DMS53 treated with DMSO at 0.1 percent for 48 hours (cell line): Measurements from ENCODE around the gene P3H2.

ENCODE experiments used
- DNase-seq: peaks from one replicate; lab custom pipeline; 2025; ENCODE audit not compliant: unreplicated experiment; lab: John Stamatoyannopoulos, UW

P3H2 gene

GRCh38 chr3:189950258-189950657 is 170.4 kb downstream of the P3H2 start:
- no peak for DNase-seq

GRCh38 chr3:189949580-189949979 is 171.1 kb downstream of the P3H2 start:
- no peak for DNase-seq

DNA sequence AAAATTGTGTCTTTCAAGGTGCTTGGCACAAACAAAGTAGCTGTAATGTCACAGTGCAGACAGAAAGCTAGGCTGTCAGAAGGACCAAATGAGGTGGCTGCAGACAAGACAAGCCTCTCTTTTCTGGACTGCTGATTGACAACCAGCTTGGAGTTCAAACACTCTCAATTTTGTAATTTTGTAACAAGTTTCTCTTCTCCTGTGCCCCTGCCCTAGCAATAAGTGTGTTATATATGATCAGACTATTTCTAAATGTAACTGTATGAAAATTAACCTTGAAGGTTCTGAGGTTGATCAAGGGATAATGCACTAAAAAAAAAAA is 172.0 kb downstream of the P3H2 start:
- DNase-seq: no peak

DNA sequence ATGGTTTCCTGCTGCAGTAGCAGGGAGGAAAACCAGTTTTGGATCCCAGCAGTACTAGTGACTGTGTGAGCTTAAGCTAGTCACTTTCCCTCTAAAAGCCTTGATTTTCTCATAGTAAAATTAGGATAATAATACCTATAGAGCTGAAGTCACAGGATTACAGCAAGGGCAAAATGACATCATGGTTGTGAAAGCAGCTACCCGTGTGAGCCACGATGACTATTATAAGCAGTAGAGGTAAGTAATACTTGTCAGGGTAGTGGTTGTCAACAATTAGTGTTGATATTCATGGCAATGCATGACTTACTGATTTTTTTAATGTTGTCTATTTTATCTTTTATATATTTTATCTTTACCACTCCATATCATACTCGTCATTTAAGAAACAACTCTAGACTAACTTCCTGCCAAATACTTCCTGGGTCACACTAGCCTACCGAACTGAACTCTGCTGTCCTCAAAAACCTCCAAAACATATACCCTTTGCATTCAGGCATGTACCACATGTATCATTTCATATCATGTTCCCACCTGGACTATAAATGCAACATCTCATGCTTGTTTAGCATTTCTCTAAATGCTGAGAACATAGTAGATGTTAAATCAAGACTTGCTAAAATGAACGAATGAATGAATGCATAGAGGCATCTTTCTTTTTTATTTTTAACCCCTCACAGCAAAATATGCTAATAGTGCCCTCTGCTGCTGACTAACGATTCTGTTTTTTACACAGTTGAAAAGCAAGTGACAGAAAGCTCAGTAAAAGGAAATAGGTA is 172.6 kb downstream of the P3H2 start:
- peak; percentile 24 for DNase-seq

- no peak for DNase-seq
Observed at GRCh38 chr3:189947068-189947467, 173.6 kb downstream of the P3H2 start.

DNA sequence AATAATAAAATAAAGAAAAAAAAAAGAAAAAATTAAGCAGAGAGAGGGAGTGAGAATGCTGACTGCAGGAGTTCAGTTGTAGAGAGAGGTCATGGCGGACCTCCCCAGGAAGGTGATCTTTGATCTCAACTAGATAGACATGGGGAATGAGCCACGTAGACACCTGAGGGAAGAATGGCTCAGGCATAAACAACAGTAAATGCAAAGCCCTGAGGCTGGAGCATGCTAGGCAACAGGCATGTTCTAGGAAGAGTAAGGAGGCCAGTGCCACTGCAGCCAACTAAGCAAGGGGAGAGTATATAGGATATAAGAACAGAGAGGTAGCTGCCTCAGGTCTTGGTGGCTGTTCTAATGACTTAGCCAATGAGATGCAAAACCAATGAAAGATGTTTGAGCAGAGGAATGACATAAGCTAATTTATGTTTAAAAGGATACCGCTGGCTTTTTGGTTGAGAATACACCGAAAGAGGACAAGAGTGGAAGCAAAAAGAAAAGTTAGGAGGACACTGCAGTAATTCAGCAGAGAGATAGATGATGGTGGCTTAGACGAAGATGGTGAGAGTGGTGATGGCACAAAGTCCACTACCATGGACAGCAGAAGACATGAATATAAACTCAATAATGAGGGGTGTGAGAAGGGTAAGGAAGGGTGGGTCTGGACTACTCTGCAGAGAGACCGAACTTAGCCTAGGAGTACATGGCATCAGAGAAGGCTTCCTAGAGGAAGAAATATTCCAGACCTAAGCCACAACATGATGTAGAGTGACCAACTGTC is 174.6 kb downstream of the P3H2 start:
- no peak for DNase-seq

DNA sequence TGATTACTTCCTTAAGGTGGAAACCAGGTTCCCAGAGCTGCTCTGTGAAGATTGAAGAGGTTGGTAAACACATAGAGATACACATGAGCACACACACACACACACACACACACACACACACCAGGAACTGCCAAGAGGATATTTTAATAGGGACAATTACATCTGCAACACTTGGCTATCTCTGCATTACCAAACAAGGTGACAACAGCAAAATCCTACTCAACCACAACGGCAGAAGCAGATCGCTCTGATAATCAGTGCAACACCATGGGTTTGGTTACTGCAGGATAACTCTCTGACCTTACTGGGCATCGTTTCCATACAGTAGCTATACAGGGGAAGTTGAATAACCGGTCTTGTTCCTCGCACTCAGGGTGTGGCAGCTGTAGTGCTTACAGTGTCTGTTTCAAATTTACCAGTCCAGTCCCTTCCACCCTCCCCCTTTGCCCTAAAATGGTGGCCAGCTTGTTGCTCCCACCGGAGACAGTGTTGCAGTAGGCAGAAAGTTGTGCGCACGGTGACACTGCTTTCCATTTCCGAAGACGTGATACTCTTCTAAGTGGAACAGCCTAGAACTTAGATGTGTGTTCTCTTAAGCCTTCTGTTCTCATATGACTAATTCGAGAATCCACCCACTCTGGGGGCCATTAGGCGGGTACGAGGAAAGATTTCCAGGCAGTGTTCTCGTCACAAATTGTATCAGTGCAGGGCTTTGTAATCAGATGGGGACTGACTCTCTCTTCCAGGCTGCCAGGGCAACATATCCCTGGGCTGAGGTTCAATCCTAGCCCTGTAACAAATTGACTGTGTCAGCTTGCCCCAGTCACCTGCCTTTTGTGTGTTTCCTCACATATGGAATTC is 176.2 kb downstream of the P3H2 start:
- DNase-seq: peak; percentile 61

- no peak for DNase-seq
Observed at GRCh38 chr3:189942948-189943347, 177.7 kb downstream of the P3H2 start.

DNA sequence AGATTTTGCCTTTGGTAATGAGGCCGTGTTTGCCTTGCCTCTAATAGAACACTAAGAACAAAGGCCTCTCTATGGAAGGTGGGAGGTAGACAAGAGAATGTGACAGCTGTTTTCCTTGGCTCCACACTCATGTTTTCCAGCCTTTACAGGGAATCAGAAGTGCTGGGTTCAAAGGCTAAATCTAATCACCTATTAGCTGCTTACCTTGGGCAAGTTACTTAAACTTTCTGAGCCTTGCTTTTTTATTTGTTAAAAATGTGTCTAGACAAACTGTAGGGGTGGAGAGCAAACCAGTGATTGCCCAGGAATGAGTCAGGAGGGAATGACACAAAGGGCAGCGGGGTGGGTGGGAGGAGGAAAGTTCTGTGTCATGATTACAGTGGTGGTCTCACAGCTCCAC is 179.0 kb downstream of the P3H2 start:
- no peak for DNase-seq

DNA sequence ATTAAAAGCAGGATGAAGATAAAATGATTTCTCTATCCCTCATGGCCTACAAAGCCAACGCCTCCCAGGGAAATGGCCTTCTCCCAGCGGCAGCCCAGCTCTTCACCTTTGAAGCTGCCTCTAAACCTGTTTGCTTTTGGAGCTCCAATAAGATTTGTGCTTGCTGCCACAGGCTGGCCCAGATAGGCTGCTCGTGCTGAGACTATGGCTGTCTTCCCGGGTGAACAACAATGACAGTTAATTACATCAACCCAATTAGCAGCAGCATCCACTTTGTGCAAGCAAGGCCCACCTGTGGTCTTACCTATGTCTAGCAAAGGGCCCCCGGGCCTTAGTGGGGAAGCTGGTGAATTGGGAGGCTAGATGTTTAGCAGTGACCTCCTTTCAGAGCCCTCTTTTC is 179.6 kb downstream of the P3H2 start:
- DNase-seq: no peak

DNA sequence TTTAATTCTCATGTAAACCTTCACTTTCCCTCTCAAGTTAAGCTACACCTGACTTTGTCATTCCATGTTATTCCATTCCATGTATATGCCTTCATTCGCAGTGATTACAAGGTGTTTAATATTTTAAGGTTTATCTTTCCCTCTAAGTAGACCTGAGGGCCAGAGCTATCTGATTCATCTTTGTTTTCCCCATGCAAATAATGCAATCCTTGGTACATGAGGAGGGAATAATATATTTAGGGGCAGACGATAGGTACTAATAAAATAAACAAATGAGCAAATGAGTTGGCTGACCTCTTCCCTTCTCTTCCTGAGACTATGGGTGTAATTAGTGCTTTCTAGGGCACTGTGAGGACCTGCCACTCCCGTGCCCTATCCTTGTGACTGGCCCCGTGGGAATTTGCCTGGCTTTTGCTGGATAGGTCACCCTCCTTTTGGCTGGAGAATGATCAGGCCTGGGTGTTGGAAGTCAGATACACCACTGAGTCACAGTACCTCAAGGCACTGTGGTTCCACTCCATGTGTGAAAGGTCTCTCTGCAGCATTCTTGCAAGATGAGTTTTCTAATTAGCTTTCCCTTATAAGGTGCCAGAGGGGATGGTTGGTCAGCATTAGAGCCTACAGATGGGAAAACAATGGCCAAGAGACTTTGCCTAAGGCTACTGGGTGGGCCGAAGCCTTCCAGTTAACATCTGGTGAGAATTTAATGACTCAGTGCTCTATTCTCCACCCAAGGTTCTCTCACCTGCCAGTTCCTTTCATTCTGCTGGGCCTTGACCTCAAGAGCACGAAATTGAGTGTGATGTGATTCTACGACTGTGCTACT is 183.2 kb downstream of the P3H2 start:
- no peak for DNase-seq

GRCh38 chr3:189936201-189936945 is 184.3 kb downstream of the P3H2 start:
- no peak for DNase-seq

- DNase-seq: no peak
Observed at GRCh38 chr3:189927975-189928895, 192.5 kb downstream of the P3H2 start.

DNA sequence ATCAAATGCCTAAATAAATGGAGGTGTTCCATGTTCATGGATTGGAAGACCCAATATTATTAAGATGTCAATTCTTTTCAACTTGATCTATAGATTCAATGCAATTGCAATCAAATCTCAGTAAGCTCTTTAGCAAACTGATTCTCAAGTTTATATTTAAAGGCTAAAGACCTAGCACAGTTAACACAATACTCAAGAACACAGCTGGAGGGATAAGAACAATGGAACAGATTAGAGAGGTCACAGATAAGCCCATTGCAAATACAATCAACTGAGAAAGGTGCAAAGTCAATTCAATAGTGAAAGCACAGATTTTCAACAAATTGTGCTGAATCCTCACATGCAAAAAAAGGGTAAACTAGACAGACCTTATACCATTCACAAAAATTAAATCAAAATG is 198.9 kb downstream of the P3H2 start:
- no peak for DNase-seq

DNA sequence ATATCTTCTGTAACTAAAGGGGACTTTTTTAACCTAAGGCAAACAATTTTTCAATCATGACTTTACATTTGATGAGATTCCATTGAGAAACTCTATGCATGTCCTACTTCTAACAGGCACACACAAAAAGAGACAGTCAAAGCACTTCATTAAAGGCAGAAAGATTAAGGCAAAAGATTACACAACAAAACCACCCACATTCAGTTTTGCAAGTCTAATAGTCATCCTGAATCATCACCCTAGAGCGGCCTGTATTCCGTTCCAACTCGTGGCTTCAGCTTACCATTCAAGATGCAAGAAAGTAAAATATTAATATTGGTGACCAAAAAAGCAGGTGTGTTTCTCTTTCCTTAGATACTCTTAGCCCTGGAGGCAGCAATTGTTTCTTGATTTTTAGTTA is 205.9 kb downstream of the P3H2 start:
- DNase-seq: no peak

GRCh38 chr3:189911001-189911400 is 209.7 kb downstream of the P3H2 start:
- no peak for DNase-seq

- no peak for DNase-seq
Observed at GRCh38 chr3:189909573-189909972, 211.1 kb downstream of the P3H2 start.

GRCh38 chr3:189909139-189909538 is 211.6 kb downstream of the P3H2 start:
- no peak for DNase-seq

- no peak for DNase-seq
Observed at GRCh38 chr3:189908646-189909045, 212.1 kb downstream of the P3H2 start.
